Myocyte (in vitro differentiated cells): ENCODE measurements around the gene ZNF860. TPM values are rescaled to one million over a fixed set of nuclear protein-coding genes. Genes with fewer than 3 reads are reported as not detected.
A peak's percentile ranks its signal among the peaks of the same experiment; 100 is the strongest.

Experiments used
- DNase-seq: peaks from one replicate; pipeline ENCODE4 v3.0.0-alpha.2; 2012; ENCODE audit warnings: low read depth
- polyA plus RNA-seq: library from polyadenylated mRNA; unstranded; fragments of >200 nt; gene quantifications from one replicate; pipeline ENCODE4 v1.2.1, GENCODE V29; 2012; ENCODE audit warnings: missing spikeins
- total RNA-seq: library from RNA; depleted of rRNA; stranded (reverse); fragments of >200 nt; gene quantifications from 2 replicates; pipeline ENCODE4 v1.2.3, GENCODE V29; 2014

Gene ZNF860
- total RNA-seq = 0.36 and 0.48 TPM in 2 replicates
- 0.26 TPM for polyA plus RNA-seq

DNA sequence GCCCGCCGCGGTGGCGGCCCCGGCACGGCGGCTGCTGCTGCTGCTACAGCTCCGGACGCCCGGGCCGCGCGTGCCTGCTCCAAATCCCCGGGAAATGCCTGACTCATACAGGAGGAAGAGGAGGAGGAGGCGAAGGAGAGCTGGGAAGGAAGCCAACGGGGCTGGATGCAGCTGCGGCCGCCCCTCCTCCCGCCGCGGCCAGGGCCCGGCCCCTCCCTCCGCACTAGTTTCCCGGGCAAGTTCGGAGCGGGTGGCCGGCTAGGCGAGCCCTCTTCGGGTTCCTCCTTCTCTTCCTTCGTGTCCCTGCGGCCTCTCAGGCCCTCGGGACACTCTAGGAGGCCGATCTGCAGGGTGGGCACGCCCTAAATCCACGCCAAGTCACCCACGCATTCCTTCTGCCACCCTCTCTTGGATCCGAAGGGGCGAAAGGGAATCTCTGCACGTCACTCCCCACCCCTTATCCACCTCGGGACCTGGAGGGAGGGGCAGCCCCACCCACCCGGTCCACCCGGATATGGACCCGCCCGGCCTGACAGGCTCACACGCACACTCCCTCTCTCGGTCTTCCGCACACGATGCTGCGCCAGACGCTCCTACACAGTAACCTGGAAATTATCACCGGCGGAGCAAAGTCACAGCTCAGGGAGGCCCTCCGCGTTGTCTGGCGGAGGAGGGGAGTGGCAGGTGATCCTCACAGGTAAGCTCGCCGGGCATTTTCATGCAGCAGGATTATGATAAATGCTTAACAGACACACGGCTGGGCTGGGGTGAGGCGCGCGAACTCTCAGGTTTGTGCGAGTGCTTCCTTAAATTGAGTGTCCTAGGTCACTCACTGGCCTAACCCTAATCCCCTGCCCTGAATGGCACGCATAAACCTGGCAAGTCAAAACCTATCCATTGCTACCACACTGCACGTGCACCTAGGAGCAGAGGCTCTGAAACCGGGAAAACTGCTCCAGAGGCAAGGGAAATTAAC lies at the start of gene ZNF860, which contains the start of gene OSBPL10:
Gene ZNF860 (plus strand): TSS at position 545 of the 976 bp plus-strand sequence. CDS start 7,330 bp downstream, outside the sequence.
Gene OSBPL10 (minus strand): TSS at position 57 of the 976 bp plus-strand sequence. CDS start 83 bp downstream, outside the sequence.
- DNase-seq = peak; percentile 92

DNA sequence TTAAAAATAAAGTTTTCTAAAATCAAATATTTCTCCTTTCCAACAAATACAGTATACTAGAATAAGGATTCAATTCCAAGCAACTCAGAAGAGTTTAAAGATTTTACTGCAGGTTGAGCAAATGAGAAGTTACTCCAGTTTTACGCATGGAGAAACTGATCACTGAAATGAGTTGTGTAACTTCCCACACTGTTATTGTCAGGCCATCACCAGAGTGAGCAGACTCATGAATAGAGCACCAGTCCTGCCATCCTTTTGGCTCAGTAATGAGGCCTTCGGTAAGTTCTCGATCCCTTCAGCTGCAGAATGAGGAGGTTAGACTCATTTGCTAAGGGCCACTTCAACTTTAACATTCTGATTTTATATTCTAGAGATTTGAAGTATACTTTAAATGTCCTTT lies 48.6 kb upstream of the ZNF860 start:
- no peak for DNase-seq

DNA sequence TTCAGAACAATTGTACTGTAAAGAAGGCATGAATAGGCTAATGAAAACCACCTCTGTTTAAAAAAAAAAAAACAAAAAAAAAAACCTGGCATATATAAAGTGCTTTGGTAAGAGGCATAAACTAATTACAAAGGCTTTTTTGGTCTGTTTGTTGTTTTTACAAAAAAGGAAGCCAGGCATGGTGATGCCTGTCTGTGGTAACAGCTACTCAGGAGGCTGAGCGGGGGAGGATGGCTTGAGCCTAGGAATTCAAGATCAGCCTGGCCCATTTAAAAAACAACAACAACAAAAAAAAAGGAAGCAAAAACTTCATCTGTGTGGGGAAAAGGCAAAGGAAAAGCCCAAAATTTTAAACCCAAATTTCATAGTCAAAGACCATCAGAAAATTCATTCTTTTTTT lies 47.5 kb upstream of the ZNF860 start:
- no peak for DNase-seq

DNA sequence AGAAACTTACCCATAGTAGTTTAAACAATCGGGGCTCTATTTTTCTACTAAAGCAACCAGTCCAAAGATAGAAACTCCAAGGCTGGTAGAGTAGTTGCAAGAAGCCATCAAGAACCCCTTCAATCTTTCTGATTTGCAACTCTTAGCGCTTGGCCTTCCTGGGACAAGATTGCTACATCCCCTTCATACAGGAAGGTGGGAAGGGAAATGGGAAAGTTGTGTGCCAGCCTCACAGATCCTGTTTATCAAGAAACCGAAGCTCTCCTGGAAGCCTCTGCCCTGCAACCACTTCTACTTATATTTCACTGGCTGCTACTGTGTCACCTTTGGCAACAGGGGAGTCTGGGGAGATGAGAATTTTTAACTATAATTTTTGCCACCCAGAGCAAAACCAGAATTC lies 46.7 kb upstream of the ZNF860 start:
- DNase-seq = no peak

DNA sequence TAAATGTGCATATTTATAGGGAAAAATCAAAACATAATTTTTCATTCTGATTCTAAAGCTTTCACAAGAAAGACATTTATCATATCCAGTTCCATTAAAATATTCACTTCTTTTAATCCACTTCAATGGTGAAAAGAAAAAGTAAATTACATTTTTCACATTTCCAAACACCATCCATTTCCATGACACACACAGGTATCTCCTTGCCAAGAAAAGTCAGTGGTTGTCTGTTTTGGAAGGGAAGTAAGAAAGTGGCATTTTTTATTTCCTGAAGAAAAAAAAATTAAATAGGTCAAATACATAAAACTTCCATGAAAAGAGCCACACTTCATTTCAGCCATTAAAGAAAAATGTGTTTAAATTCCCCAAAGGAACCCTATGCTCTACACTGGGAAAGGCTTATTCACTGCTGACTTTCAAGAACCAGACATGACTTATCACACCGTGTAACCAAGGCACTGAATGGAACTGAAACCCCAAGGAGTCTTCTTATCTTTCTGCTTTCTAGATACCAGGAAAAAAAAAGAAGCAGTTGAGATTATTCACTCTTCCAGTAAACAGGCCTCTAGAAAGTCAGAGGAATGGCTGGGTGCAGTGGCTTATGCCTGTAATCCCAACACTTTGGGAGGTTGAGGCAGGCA lies 45.0 kb upstream of the ZNF860 start:
- DNase-seq = no peak

DNA sequence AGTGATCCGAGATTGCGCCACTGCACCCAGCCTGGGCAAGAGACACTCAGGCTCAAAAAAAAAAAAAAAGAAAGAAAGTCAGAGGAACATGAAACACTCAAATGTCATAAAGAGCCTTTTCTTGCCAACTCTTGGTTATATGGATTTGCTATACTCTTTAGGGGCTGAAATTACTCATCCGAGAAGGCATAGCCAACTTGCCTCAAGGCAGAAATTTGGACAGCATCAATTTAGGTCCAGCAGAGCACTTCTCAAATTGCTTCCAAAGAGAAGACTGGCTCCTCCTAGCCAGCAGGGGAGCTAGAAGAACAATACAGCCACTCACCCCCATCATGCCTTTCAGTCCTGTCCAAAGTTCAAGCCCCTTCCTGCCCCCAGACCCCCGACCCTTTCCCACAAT lies 44.3 kb upstream of the ZNF860 start:
- no peak for DNase-seq

DNA sequence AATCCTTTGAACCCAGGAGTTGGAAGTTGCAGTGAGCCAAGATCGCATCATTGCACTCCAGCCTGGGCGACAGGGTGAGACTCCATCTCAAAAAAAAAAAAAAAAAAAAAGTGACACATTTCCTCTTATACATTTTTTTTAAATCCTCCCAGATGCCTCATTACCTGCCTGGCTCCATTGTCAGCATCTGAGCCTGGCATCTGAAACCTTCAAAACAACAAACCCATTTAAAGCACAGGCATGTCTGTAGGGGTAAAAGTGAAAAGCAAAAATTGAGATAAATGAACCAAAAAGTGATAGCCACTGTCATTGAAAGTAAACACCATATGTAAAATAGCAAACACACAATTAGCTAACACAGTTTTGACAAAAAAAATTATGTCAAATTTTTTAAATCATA lies 39.1 kb upstream of the ZNF860 start:
- DNase-seq = no peak

DNA sequence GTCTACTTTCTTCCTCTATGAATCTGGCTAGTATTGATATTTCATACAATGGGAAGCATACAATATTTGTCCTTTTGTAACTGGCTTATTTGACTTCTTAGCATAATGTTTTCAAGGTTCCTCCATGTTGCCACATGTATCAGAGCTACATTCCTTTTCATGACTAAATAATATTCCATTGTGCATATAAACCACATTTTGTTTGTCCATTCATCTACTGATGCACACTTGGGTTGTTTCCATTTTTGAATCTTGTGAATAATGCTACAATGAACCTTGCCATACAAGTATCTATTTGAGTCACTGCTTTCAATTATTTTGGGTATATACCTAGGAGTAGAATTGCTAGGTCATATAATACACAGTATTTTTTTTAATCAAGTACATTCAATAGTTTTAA lies 38.5 kb upstream of the ZNF860 start:
- DNase-seq = no peak

DNA sequence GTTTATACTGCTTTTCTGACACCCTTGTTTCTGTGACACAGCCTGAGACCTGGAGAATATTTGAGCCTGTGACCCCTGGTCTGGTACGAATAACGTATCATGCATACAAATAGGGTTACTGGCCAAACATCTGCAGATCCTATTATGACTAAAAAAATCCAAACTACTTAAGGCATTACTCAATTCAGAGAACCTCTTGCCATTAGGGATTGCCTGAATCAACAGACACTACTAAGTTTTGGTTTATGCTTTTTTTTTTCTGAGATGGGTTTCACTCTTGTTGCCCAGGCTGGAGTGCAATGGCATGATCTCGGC lies 35.9 kb upstream of the ZNF860 start:
- no peak for DNase-seq

DNA sequence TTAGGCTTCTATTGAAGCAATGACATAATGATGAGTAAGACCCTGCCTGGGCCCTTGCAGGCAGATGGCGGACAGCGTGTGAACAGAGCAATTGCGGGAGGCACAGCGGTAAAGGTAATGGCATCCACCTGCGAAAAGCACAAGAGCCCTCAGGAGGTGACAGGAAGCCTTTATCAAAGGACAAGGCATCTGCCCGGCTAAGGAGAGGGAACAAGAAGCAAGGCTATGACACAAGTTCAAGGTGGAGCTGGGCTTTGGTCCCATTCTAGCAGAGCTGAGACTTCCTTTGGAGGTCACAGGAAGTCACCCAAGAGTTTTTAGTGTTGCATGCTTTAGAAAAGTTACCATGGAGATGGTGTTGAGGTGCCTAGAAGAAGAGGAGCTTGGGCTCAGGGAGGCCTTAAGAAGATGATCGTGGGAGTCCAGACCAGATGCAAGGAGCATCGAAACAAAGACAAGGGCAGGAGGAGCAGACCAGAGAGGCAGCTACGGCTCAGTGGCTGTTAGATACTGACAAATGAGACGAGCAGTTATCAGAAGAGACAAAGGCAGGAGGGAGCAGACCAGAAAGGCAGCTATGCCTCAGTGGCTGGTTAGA lies 35.0 kb upstream of the ZNF860 start:
- no peak for DNase-seq

DNA sequence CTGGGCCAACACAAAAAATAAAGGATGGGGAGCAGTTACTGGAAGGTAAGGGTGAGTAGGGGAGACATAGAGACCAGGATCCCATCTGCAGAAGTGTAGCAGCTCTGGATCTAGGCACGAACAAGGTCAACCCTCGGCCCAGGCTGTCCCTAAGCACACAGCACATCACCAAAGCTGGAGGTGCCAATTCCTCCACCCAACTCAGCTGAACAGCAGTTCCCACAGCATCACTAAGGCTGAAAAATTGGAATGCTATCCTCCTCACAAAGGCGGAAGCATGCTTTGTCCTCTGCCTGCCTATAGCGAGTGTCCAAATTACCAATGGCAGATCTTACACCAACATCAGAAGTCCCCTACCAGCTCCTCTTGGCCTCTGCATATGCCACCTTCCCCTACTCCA lies 34.4 kb upstream of the ZNF860 start:
- DNase-seq = no peak

DNA sequence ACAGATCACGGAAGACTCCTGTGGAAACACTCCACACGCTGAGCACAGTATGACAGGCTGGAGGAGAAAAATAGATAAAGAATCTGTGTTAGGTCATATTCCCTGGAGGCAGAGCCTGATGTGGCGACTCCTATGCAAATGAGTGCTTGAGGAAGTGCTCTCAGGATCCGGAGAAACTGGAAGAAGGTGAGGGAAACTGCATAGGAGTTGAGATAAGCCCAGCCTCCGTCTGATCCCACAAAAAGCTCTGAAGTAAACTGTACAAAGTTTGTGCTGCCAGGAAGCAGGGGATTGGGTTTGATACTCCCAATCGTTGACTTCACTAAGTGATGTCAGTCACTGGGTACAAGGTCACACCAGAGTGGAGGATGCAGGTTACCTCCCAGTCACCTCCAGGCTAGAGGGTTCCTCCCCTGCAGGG lies 33.9 kb upstream of the ZNF860 start:
- DNase-seq = no peak

DNA sequence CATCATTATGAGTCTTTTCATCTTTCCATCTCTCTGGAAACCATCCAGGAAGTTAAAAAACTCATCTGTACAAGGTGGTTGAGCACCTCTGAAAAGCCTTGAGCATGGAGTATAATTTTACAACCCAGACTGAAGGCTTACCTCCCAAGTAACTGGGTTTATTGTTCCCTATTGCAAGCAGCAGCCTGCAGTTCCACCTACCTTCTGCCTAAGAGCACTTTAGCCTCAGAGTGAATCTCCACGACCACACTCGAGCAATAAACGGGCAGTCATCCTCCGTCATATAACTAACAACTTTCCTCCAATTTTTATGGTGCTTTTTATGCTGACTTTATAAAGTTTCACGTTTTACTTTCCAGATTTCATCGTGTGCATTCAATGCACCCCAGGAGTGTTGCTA lies 33.3 kb upstream of the ZNF860 start:
- no peak for DNase-seq

DNA sequence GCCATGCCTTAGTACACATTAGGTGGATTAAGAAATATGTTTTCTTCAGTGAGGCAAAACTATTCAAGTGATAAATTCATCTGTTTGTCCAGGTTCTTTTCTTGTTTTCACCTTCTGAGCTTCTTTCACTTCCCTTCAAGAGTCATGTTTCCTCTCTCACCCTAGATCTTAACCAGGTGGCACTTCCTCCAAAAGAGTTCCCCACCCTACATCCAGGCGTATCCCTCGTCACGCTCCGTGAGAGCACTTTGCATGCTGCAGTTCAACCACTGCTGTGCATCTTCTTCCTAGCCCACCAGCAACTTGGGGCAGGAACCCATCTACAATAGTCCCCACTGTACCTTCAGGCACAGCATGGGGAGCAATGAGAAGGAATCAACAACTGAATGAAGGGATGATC lies 29.3 kb upstream of the ZNF860 start:
- no peak for DNase-seq

DNA sequence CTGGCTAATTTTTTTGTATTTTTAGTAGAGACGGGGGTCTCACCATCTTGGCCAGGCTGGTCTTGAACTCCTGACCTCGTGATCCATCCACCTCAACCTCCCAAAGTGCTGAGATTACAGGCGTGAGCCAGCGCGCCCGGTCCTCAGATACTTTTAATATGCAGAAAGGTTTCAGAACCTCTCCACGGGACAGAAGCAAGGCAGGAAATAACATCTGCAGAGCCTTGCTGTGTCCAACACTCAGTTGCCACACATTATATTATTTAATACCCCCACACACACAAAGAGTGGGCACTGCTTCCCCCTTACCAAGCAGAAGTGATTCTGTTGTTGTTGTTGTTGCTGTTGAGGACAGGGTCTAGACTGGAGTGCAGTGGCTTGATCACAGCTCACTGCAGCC lies 28.5 kb upstream of the ZNF860 start:
- no peak for DNase-seq

DNA sequence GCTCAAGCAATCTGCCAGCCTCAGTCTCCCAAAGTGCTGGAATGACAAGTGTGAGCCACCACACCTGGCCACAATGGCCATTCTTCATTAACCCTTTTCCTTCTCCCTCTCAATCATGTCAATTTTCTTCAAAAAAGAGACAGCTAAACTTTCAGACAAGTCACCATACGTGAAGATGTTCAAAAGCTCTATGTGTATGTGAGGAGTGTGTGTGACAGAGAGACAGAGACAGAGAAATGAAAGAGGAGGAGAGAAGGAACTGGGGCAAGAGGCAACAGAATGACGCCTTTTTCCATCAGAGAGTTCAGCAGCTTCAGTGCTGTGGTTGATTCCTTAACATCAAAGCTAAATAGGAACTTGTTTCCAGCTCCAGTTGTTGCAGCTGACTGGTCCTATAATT lies 27.9 kb upstream of the ZNF860 start:
- no peak for DNase-seq

DNA sequence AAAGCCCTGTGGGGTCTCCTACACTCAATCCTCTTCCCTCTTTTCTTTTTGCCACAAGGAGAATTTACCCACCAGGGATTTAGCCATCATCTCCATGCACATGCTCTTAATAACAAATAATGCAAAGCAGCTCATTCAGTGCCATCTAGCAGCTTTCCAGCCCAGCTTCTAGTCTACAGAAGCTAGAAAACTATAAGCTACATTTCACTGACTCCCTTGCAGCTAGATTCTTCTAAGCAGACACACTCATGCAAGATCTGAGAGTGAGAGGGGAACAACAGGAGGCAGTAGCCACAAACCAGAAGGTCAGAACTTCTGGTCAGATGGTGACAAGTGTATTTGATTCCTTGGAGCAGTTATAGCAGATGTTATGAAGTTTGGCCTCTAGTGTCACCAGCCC lies 26.0 kb upstream of the ZNF860 start:
- peak; percentile 65 for DNase-seq

DNA sequence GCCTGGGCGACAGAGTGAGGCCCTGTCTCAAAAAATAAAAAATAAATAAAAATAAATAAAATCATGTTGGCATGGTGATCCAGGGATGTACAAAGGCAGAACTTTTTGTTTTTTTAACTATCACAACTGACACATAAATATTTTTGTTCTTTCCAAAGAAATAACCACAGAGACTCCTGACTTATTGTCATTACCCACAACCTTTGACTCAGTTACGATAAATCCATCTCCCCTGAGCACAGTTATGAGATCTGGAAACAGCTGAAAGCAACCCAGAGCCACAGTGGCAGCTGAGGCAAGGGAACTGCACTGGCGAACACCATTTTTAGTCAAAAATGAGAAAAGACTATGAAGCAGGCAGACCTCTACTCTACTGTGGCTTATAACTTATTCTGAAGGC lies 24.4 kb upstream of the ZNF860 start:
- peak; percentile 93 for DNase-seq

DNA sequence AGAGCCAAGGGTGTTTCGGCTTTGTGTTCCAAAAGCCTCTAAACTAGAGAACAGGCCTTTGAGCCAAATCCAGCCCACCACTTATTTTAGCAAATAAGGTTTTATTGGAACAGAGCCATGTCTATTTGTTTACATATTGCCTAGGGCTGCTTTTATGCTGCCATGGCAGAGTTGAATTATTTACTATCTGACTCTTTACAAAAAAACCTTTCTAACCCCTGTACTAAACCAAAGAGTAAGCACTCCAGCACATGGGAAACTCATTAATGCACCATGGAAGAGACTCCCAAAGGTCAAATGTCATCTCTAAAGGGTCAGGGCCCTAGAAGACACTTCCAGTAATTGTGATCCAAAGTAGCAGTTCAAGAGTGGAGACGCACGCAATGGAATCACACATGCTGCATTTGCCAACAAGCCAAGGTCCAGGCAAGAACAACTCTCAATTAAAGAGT lies 22.8 kb upstream of the ZNF860 start:
- no peak for DNase-seq

DNA sequence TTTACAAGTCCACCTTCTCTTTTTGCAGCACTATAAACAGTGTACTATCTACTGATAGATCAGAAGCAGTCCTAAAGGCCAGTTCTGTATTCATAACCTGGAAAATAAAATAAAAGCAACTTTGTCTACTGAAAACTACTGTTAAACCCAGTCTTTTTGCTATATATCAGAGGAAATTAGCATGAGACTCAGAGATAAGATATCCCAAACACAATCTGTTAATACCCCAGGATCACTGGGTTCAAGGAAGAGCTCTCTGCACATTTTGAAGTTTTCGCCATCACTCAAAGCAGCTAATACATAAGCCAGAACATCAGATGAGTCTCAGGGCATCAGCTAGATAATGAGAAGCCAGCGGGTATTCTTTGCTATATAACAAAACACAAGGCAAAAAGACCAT lies 22.3 kb upstream of the ZNF860 start:
- no peak for DNase-seq

DNA sequence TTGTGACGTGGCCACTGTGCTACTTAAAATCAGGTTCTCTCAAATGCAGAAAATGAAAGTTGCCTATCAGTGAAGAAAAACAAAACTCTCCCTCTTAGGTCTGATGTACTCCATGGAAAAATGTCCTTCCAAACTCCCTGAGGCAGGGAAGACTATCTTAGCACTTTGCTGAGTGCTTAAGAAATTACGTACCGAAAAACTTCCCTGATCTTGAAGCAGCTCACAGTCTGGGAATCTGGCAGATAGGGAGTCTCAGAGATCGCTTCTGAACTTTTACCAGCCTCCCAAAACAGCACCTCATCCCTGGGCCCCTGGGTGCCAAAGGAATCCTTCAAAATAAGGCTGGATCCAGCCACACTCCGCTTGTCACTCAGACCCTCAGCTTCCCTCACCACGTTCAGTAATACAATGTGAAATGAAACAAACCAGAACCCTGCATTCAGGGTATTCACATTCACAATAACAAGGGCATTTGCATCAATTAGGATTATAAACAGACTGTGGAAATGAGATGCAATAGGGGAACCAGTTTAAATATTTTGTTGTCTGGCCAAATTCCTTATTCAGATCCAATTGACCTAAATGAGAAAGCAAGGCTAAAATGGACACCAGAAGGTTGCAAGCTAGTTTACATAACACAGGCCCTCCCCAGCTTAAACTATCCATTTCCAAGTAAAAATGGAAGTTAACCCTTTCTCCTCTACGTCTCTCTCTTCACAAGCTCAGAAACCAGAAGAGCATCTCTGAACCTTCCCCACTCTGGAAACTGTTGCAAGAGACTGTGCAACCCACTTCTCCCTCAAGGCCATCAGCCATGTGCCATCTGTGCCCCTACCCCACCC lies 21.4 kb upstream of the ZNF860 start:
- peak; percentile 46 for DNase-seq
